Stimulated activated naive CD4-positive, alpha-beta T cell treated with Interleukin-2 at 50 U/mL for 16 hours (primary cell): ENCODE data around the gene TTC9.

Experiments used
- DNase-seq: peaks from one replicate; lab custom pipeline; 2025; lab: John Stamatoyannopoulos, UW

TTC9 gene

GRCh38 chr14:70641548-70642302, at the start of gene TTC9:
Gene TTC9 (plus strand): TSS chr14:70641916. CDS start chr14:70642130, 214 bp downstream.
- peak; percentile 16 for DNase-seq

- DNase-seq, result no peak
Measured at GRCh38 chr14:70594461-70594860, 47.3 kb upstream of the TTC9 start.

- DNase-seq, result no peak
Measured at GRCh38 chr14:70595443-70596185, 46.1 kb upstream of the TTC9 start.

- DNase-seq, result no peak
Measured at GRCh38 chr14:70597731-70598130, 44.0 kb upstream of the TTC9 start.

GRCh38 chr14:70599345-70599744, 42.4 kb upstream of the TTC9 start:
- no peak for DNase-seq

- DNase-seq, result peak; percentile 92
Measured at GRCh38 chr14:70600382-70601157, 41.1 kb upstream of the TTC9 start, which contains the start of gene MED6. Gene MED6 (minus strand): TSS chr14:70600655. CDS start chr14:70600637, 18 bp downstream.

- DNase-seq, result no peak
Measured at GRCh38 chr14:70601162-70601561, 40.6 kb upstream of the TTC9 start.

GRCh38 chr14:70602254-70602653, 39.5 kb upstream of the TTC9 start:
- DNase-seq, result no peak

- no peak for DNase-seq
Measured at GRCh38 chr14:70611216-70611615, 30.5 kb upstream of the TTC9 start.

- no peak for DNase-seq
Measured at GRCh38 chr14:70616646-70617045, 25.1 kb upstream of the TTC9 start.

- no peak for DNase-seq
Measured at GRCh38 chr14:70618314-70618713, 23.4 kb upstream of the TTC9 start.

GRCh38 chr14:70619708-70620107, 22.0 kb upstream of the TTC9 start:
- DNase-seq, result no peak

- peak; percentile 4 for DNase-seq
Measured at GRCh38 chr14:70622111-70622712, 19.5 kb upstream of the TTC9 start.

GRCh38 chr14:70624972-70625371, 16.7 kb upstream of the TTC9 start:
- DNase-seq, result no peak

GRCh38 chr14:70631948-70632347, 9.8 kb upstream of the TTC9 start:
- no peak for DNase-seq

GRCh38 chr14:70635971-70636595, 5.6 kb upstream of the TTC9 start:
- no peak for DNase-seq

GRCh38 chr14:70638416-70638815, 3.3 kb upstream of the TTC9 start:
- DNase-seq, result no peak

GRCh38 chr14:70640938-70641547, 673 bp upstream of the TTC9 start:
- DNase-seq, result peak; percentile 58

GRCh38 chr14:70642303-70643235, 853 bp downstream of the TTC9 start:
- no peak for DNase-seq

GRCh38 chr14:70643967-70644366, 2.3 kb downstream of the TTC9 start:
- no peak for DNase-seq
